ENCODE measurements around the gene PKMYT1.

DNA sequence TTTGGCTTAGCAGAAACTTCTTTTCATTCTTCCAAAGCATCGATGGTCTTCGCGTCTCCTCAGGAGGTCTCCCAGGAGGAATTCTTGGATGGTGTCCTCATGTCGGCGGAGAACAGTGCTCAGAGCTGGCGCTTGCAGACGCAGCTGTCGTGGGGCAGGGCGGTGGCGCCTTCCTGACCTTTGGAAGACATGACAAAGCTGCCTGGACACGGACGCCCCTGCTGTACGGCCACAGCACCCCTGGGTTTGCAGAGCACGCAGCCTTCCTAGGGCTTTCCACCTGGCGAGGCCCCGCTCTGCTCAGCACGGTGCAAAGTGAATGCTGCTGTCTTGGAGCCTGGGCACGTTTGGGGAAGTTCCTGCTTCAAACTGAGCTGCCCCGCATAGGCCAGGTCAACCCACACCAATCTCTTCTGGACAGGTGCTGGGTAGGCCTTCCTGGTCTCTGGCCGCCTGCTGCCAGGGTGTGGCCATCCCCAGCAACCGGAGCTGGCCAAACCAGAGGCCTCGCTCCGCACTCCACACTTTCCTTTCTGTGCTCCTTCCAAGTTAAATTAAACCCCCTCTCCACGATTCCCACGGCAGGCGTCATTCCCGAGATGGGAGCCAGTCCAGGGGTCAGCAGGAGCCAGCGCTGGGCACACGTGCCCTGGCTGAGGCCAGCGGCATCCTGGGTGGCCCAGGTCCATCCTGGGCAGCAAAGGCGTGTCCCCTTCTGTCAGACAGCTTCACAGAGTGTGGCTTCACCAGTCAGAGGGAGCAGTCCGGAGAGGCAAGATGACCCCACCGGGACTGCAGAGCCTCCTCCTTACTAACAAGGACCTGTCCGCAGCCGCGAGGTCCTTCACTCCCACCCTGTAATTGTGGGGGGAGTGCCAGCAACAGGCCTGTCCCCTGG is 31.2 kb downstream of the PKMYT1 start:
- TF ChIP-seq GATA3 (IDR thresholded peaks at IDR 0.05; ENCODE audit: low read depth, low read length): no peak
- TF ChIP-seq GATA2 (IDR thresholded peaks at IDR 0.05; ENCODE audit: low read depth, low read length): no peak
